GM18499 (cell line): Measurements from ENCODE around the gene TPCN2.
"Not testable (repeated sequence)": the region's sequence is repeated elsewhere in the genome, so short reads cannot be mapped to it uniquely, and the experiment has no call there.

Source experiments
- ATAC-seq: cut with Tn5 transposase; IDR thresholded peaks from one replicate; pipeline ENCODE4 v1.9.1; 2021; ENCODE audit warnings: moderate number of reproducible peaks; ENCODE audit not compliant: insufficient read depth, unreplicated experiment

TPCN2 gene

GRCh38 chr11:69048694-69049489 lies at the start of gene TPCN2:
TSS of gene TPCN2 (plus strand) at chr11:69048932. CDS start at chr11:69048998, 66 bp downstream.
- peak; percentile 58 for ATAC-seq

- no peak for ATAC-seq
These were observed 49.5 kb upstream of the TPCN2 start for GRCh38 chr11:68999093-68999747.

GRCh38 chr11:68999748-69000355 lies 48.9 kb upstream of the TPCN2 start:
- not testable (repeated sequence) for ATAC-seq

GRCh38 chr11:69000391-69000790 lies 48.3 kb upstream of the TPCN2 start:
- ATAC-seq = no peak

GRCh38 chr11:69000831-69001242 lies 47.9 kb upstream of the TPCN2 start:
- ATAC-seq = no peak

- no peak for ATAC-seq
These were observed 47.3 kb upstream of the TPCN2 start for GRCh38 chr11:69001243-69002081.

- no peak for ATAC-seq
These were observed 46.6 kb upstream of the TPCN2 start for GRCh38 chr11:69002110-69002569.

- ATAC-seq = no peak
These were observed 46.0 kb upstream of the TPCN2 start for GRCh38 chr11:69002570-69003231.

GRCh38 chr11:69003301-69003865 lies 45.3 kb upstream of the TPCN2 start:
- no peak for ATAC-seq

- no peak for ATAC-seq
These were observed 44.8 kb upstream of the TPCN2 start for GRCh38 chr11:69003866-69004367.

- ATAC-seq = no peak
These were observed 44.1 kb upstream of the TPCN2 start for GRCh38 chr11:69004411-69005182.

- no peak for ATAC-seq
These were observed 43.5 kb upstream of the TPCN2 start for GRCh38 chr11:69005183-69005630.

GRCh38 chr11:69005631-69006368 lies 42.9 kb upstream of the TPCN2 start:
- no peak for ATAC-seq

- no peak for ATAC-seq
These were observed 41.9 kb upstream of the TPCN2 start for GRCh38 chr11:69006816-69007215.

GRCh38 chr11:69007975-69008381 lies 40.8 kb upstream of the TPCN2 start:
- no peak for ATAC-seq

GRCh38 chr11:69008737-69009440 lies 39.8 kb upstream of the TPCN2 start:
- ATAC-seq = no peak
